PC-3 (cell line): ENCODE results near the gene NOX3. TPM values are rescaled to one million over a fixed set of nuclear protein-coding genes. Genes with fewer than 3 reads are reported as not detected.

ENCODE experiments used
- ATAC-seq: fragments of 200-7000 bp; cut with Tn5 transposase; 2 replicates; pipeline ENCODE4 v1.9.1; 2020; ENCODE audit warnings: mild to moderate bottlenecking, moderate library complexity
- BruUV-seq: library from RNA; stranded (reverse); fragments of 400-500 nt; replicated peaks from 2 replicates; lab custom pipeline; 2021; lab: Mats Ljungman, UMichigan
- CTCF ChIA-PET: fragments of 300-600 bp; sonication (Branson Sonifier 250); formaldehyde crosslinking; loops from one replicate; lab custom pipeline; 2022; ENCODE audit warnings: antibody characterized with exemption; lab: Charles Lee
- POLR2A ChIA-PET: fragments of 300-600 bp; sonication (Branson Sonifier 250); formaldehyde crosslinking; loops from one replicate; lab custom pipeline; 2022; ENCODE audit warnings: antibody characterized with exemption; ENCODE audit not compliant: unreplicated experiment; lab: Charles Lee
- DNase-seq: peaks from one replicate; pipeline ENCODE4 v3.0.0-alpha.2; 2015
- H2AFZ ChIP-seq: fragments of 300-600 bp; sonication (generic); 2 replicates; pipeline ENCODE4 v1.6.0; 2016; ENCODE audit warnings: antibody characterized with exemption, low read length
- H3F3A ChIP-seq: fragments of 300-600 bp; sonication (generic); one replicate; pipeline ENCODE4 v1.6.0; 2017; ENCODE audit warnings: antibody characterized with exemption, low read length, control low read depth, mild to moderate bottlenecking; ENCODE audit not compliant: unreplicated experiment
- H3K27ac ChIP-seq: fragments of 300-600 bp; sonication (generic); 2 replicates; pipeline ENCODE4 v1.5.1; 2016; ENCODE audit warnings: mild to moderate bottlenecking, low read length
- H3K27me3 ChIP-seq: fragments of 300-600 bp; sonication (generic); 2 replicates; pipeline ENCODE4 v1.6.1; 2016; ENCODE audit warnings: low read length, mixed read lengths
- H3K36me3 ChIP-seq: fragments of 300-600 bp; sonication (generic); 2 replicates; pipeline ENCODE4 v1.6.1; 2016; ENCODE audit warnings: low read depth, mixed run types, low read length, mixed read lengths
- H3K4me1 ChIP-seq: fragments of 300-600 bp; sonication (generic); 2 replicates; pipeline ENCODE4 v1.5.1; 2016; ENCODE audit warnings: low read length; ENCODE audit not compliant: insufficient read depth
- H3K4me2 ChIP-seq: fragments of 300-600 bp; sonication (generic); 2 replicates; pipeline ENCODE4 v1.6.0; 2016; ENCODE audit warnings: low read length
- H3K4me3 ChIP-seq: fragments of 300-600 bp; sonication (generic); 2 replicates; pipeline ENCODE4 v1.5.1; 2016; ENCODE audit warnings: mild to moderate bottlenecking, low read length, mixed read lengths
- H3K79me2 ChIP-seq: fragments of 300-600 bp; sonication (generic); 2 replicates; pipeline ENCODE4 v1.6.1; 2017; ENCODE audit warnings: low read length, mixed read lengths
- H3K9ac ChIP-seq: fragments of 300-600 bp; sonication (generic); 2 replicates; pipeline ENCODE4 v1.6.0; 2016; ENCODE audit warnings: mild to moderate bottlenecking, low read length
- H3K9me2 ChIP-seq: fragments of 300-600 bp; sonication (generic); replicated peaks from 2 replicates; pipeline ENCODE4 v1.6.1; 2016; ENCODE audit warnings: mixed run types, low read length, mixed read lengths
- H3K9me3 ChIP-seq: fragments of 300-600 bp; sonication (generic); 2 replicates; pipeline ENCODE4 v1.6.1; 2016; ENCODE audit warnings: low read length, mixed read lengths
- H4K20me1 ChIP-seq: fragments of 300-600 bp; sonication (generic); 2 replicates; pipeline ENCODE4 v1.6.1; 2016; ENCODE audit warnings: low read length, mixed read lengths
- CTCF ChIP-seq: fragments of 300-600 bp; sonication (generic); conservative IDR thresholded peaks from 2 replicates; pipeline ENCODE4 v1.5.1; 2017; ENCODE audit warnings: antibody characterized with exemption, low read depth, mild to moderate bottlenecking, low read length
- EZH2 ChIP-seq: fragments of 300-600 bp; sonication (generic); IDR thresholded peaks from one replicate; pipeline ENCODE4 v1.6.1; 2017; ENCODE audit warnings: antibody characterized with exemption, mild to moderate bottlenecking, low read length; ENCODE audit not compliant: unreplicated experiment
- EZH2phosphoT487 ChIP-seq: fragments of 300-600 bp; sonication (generic); IDR thresholded peaks from 2 replicates; pipeline ENCODE4 v1.6.1; 2018; ENCODE audit warnings: mild to moderate bottlenecking, antibody characterized with exemption, low read length, borderline replicate concordance
- intact Hi-C: fragments of 100-400 bp; cut with micrococcal nuclease; formaldehyde crosslinking; loops from 2 replicates; pipeline ENCODE4 v1.9.0; 2023
- total RNA-seq: library from RNA; depleted of rRNA; stranded (reverse); fragments of >200 nt; gene quantifications from 2 replicates; pipeline ENCODE4 v1.2.3, GENCODE V29; 2014

Gene NOX3
- total RNA-seq, 1 experiment from 2014 or later, result not detected

DNA sequence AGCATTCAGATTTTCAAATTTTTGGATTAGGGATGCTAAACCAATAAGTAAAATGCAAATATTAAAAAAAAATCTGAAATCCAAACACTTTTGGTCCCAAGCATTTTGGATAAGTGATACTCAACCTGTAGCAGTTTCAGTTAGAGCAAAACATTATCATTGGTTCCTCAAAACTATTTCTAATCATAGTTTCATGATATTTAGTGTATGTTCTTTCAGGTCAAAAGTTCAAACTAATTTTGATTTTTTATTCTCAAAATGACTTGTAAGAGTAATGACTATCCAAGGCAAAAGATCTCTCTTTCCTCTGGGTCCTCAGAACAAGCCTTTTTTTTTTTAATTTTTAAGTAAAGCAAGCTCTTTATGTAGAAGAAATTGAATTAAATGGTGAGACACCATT is 77.4 kb downstream of the NOX3 start:
- H3K9me3 ChIP-seq, result no peaks in the 10 kb centered on the region
- no peak overlapping the region for H3K27ac ChIP-seq
- H3K79me2 ChIP-seq, result no peaks in the 10 kb centered on the region
- ChIA-PET CTCF (no interaction called here), POLR2A (no interaction called here)
- intact Hi-C loops, result no loop called here
- no peak for ATAC-seq
- H3K9ac ChIP-seq, result no peak overlapping the region
- peaks cover 19% of the 10 kb centered on the region for H3K4me1 ChIP-seq
- TF ChIP-seq EZH2 (no peak), EZH2phosphoT487 (no peak), CTCF (no peak)
- H3F3A ChIP-seq, result no peaks in the 10 kb centered on the region
- DNase-seq, result no peak
- H3K4me2 ChIP-seq, result no peak overlapping the region
- no peak overlapping the region for H2AFZ ChIP-seq
- no peaks in the 10 kb centered on the region for H3K36me3 ChIP-seq
- BruUV-seq, result no TSS peak
- H4K20me1 ChIP-seq, result no peaks in the 10 kb centered on the region
- no peaks in the 10 kb centered on the region for H3K9me2 ChIP-seq
- H3K4me3 ChIP-seq, result no peak overlapping the region
- no peaks in the 10 kb centered on the region for H3K27me3 ChIP-seq

DNA sequence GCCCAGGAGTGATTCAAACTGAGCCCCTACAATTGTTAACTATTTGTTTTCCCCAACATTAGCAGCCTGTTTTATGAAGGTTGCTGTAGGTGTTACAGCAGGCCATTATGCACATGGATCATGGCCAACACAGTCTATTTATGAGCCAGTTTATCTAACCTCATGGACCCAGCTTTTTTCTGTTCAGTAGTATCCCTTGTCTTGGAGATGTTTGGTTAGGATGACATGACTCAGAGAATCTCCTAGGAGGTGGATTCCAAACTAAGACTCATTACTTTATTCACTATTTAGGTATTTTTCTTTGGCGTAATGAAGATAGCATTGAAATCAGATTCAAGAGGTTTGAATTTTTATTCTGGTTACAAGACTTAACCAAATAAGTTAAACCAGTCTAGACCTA is 78.6 kb downstream of the NOX3 start:
- no peaks in the 10 kb centered on the region for H3F3A ChIP-seq
- H3K9me3 ChIP-seq, result no peaks in the 10 kb centered on the region
- H3K36me3 ChIP-seq, result no peaks in the 10 kb centered on the region
- no peaks in the 10 kb centered on the region for H3K79me2 ChIP-seq
- H3K27me3 ChIP-seq, result no peaks in the 10 kb centered on the region
- intact Hi-C loops, result no loop called here
- no peak overlapping the region for H3K4me3 ChIP-seq
- CTCF ChIA-PET, result no interaction called here
- peak overlapping the region; percentile 83 for H3K27ac ChIP-seq
- ATAC-seq (peak; percentile 99), DNase-seq (peak; percentile 84)
- H3K9me2 ChIP-seq, result no peaks in the 10 kb centered on the region
- H2AFZ ChIP-seq, result peak overlapping the region; percentile 33; the same call in 1 of the 2 replicates
- H3K9ac ChIP-seq, result 0 out of 2 replicates have a peak overlapping the region, but pooled peaks have one; percentile 28
- POLR2A ChIA-PET, result no interaction called here
- no TSS peak for BruUV-seq
- H3K4me1 ChIP-seq, result peaks cover 19% of the 10 kb centered on the region
- H3K4me2 ChIP-seq, result peak overlapping the region; percentile 28
- H4K20me1 ChIP-seq, result no peaks in the 10 kb centered on the region
- TF ChIP-seq EZH2phosphoT487 (no peak), CTCF (no peak), EZH2 (no peak)

DNA sequence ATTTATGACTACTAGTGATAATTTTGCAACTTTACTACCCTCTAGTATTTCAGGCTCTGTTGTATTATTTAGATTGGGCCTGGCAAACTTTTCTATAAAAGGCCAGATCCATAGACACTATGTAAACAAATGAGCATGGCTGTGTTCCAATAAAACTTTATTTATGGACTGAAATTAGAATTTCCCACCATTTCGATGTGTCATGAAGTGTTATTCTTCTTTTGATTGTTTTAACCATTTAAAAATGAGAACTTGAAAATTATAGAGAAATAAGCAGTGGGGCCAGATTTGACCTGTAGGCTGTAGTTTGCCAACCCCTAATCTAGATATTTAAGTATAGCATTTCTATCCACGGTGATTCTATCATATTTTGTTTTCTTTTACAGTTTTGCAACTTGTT is 79.8 kb downstream of the NOX3 start:
- no peak overlapping the region for H3K4me2 ChIP-seq
- H3K27ac ChIP-seq, result no peak overlapping the region
- H3K9me2 ChIP-seq, result no peaks in the 10 kb centered on the region
- ChIA-PET CTCF (no interaction called here), POLR2A (no interaction called here)
- DNase-seq (no peak), ATAC-seq (no peak)
- no peaks in the 10 kb centered on the region for H3K9me3 ChIP-seq
- no peaks in the 10 kb centered on the region for H3F3A ChIP-seq
- intact Hi-C loops, result no loop called here
- no peaks in the 10 kb centered on the region for H3K27me3 ChIP-seq
- no peaks in the 10 kb centered on the region for H3K79me2 ChIP-seq
- no peaks in the 10 kb centered on the region for H3K36me3 ChIP-seq
- TF ChIP-seq EZH2 (no peak), CTCF (no peak), EZH2phosphoT487 (no peak)
- H3K4me1 ChIP-seq, result peaks cover 19% of the 10 kb centered on the region
- no peaks in the 10 kb centered on the region for H4K20me1 ChIP-seq
- H2AFZ ChIP-seq, result no peak overlapping the region
- BruUV-seq, result no TSS peak
- H3K4me3 ChIP-seq, result no peak overlapping the region
- H3K9ac ChIP-seq, result no peak overlapping the region
